ENCODE data around the gene MAEA.

Gene MAEA

GRCh38 chr4:1321486-1321885 is 31.8 kb downstream of the MAEA start:
- no peak for TF ChIP-seq ZNF565 (CRISPR knock-in tag; conservative IDR thresholded peaks at IDR 0.05; ENCODE audit: low read depth)
- TF ChIP-seq ZNF70 (CRISPR knock-in tag; IDR thresholded peaks at IDR 0.05): no peak
- no peak for TF ChIP-seq PPARA (CRISPR knock-in tag; IDR thresholded peaks at IDR 0.05; ENCODE audit: borderline replicate concordance)
- TF ChIP-seq RARB (CRISPR knock-in tag; IDR thresholded peaks at IDR 0.05): no peak
- TF ChIP-seq TOX (CRISPR knock-in tag; IDR thresholded peaks at IDR 0.05; ENCODE audit: borderline replicate concordance): no peak
- no peak for TF ChIP-seq CSRNP3 (CRISPR knock-in tag; IDR thresholded peaks at IDR 0.05)
- no peak for TF ChIP-seq SNAI2 (CRISPR knock-in tag; IDR thresholded peaks at IDR 0.05)
- TF ChIP-seq ZFP3 (CRISPR knock-in tag; IDR thresholded peaks at IDR 0.05): no peak
- TF ChIP-seq ESRRG (CRISPR knock-in tag; IDR thresholded peaks at IDR 0.05): no peak
- no peak for ATAC-seq

GRCh38 chr4:1321946-1322650 is 32.4 kb downstream of the MAEA start:
- no peak for ATAC-seq
- TF ChIP-seq RARB (CRISPR knock-in tag; IDR thresholded peaks at IDR 0.05) (no peak), TOX (CRISPR knock-in tag; IDR thresholded peaks at IDR 0.05; ENCODE audit: borderline replicate concordance) (no peak), CSDC2 (CRISPR knock-in tag; IDR thresholded peaks at IDR 0.05) (no peak), ISL1 (CRISPR knock-in tag; IDR thresholded peaks at IDR 0.05) (no peak), BACH2 (CRISPR knock-in tag; IDR thresholded peaks at IDR 0.05; ENCODE audit: borderline replicate concordance) (no peak), CSRNP3 (CRISPR knock-in tag; IDR thresholded peaks at IDR 0.05) (no peak), CREB5 (CRISPR knock-in tag; IDR thresholded peaks at IDR 0.05; ENCODE audit: low read depth) (no peak), ZNF565 (CRISPR knock-in tag; conservative IDR thresholded peaks at IDR 0.05; ENCODE audit: low read depth) (no peak), ZFP3 (CRISPR knock-in tag; IDR thresholded peaks at IDR 0.05) (no peak)

- no peak for ATAC-seq
- TF ChIP-seq ZNF8 (CRISPR knock-in tag; IDR thresholded peaks at IDR 0.05) (no peak), SNAI2 (CRISPR knock-in tag; IDR thresholded peaks at IDR 0.05) (no peak), TSHZ2 (CRISPR knock-in tag; IDR thresholded peaks at IDR 0.05) (no peak), ZFP30 (CRISPR knock-in tag; IDR thresholded peaks at IDR 0.05) (no peak)
Observed at GRCh38 chr4:1323280-1323634, 33.6 kb downstream of the MAEA start.

GRCh38 chr4:1323635-1324442 is 34.1 kb downstream of the MAEA start:
- peak; percentile 68 for ATAC-seq
- TF ChIP-seq TOX (CRISPR knock-in tag; IDR thresholded peaks at IDR 0.05; ENCODE audit: borderline replicate concordance) (no peak), RARB (CRISPR knock-in tag; IDR thresholded peaks at IDR 0.05) (no peak), ZFP30 (CRISPR knock-in tag; IDR thresholded peaks at IDR 0.05) (no peak), ZNF565 (CRISPR knock-in tag; conservative IDR thresholded peaks at IDR 0.05; ENCODE audit: low read depth) (no peak), OSR1 (CRISPR knock-in tag; IDR thresholded peaks at IDR 0.05) (no peak), CSRNP3 (CRISPR knock-in tag; IDR thresholded peaks at IDR 0.05) (no peak), TSHZ2 (CRISPR knock-in tag; IDR thresholded peaks at IDR 0.05) (no peak), GLIS3 (CRISPR knock-in tag; IDR thresholded peaks at IDR 0.05) (no peak), ARNTL (CRISPR knock-in tag; IDR thresholded peaks at IDR 0.05; ENCODE audit: borderline replicate concordance, low read depth) (no peak), CSDC2 (CRISPR knock-in tag; IDR thresholded peaks at IDR 0.05) (no peak), PPARA (CRISPR knock-in tag; IDR thresholded peaks at IDR 0.05; ENCODE audit: borderline replicate concordance) (no peak), SNAI2 (CRISPR knock-in tag; IDR thresholded peaks at IDR 0.05) (no peak), BACH2 (CRISPR knock-in tag; IDR thresholded peaks at IDR 0.05; ENCODE audit: borderline replicate concordance) (no peak), ZNF70 (CRISPR knock-in tag; IDR thresholded peaks at IDR 0.05) (no peak), CREB5 (CRISPR knock-in tag; IDR thresholded peaks at IDR 0.05; ENCODE audit: low read depth) (no peak)

All from SK-N-SH treated with all-trans-retinoic acid at 6 μM for 48 hours (cell line).